IPS-18c (cell line): ENCODE results near the gene HAUS3.

Experiments used
- H3K4me3 ChIP-seq: 2 replicates; pipeline ENCODE4 v1.7.0; 2013; ENCODE audit warnings: low read depth, mild to moderate bottlenecking, low read length, moderate library complexity; ENCODE audit not compliant: insufficient read depth
- H3K9me3 ChIP-seq: one replicate; pipeline ENCODE4 v1.6.1; 2013; ENCODE audit warnings: mild to moderate bottlenecking, low read length, moderate library complexity; ENCODE audit not compliant: control insufficient read depth, insufficient read depth

The HAUS3 gene

GRCh38 chr4:2241410-2242353, at the start of gene HAUS3, which contains the start of gene POLN:
Gene HAUS3, minus strand, starts transcription at chr4:2242121. Its CDS starts 1,175 bp downstream, at chr4:2240946.
Gene POLN, minus strand, starts transcription at chr4:2242121. Its CDS starts 12,890 bp downstream, at chr4:2229231.
- peaks cover 2% of the 10 kb centered on the region for H3K9me3 ChIP-seq

GRCh38 chr4:2290974-2291704, 49.2 kb upstream of the HAUS3 start:
- Histone ChIP-seq H3K9me3 (no peaks in the 10 kb centered on the region), H3K4me3 (no peak overlapping the region)

More at GRCh38 chr4:2241410-2242353, at the start of gene HAUS3, which contains the start of gene POLN:
- H3K4me3 ChIP-seq, result peak within 1 kb of the TSS; percentile 72

- Histone ChIP-seq H3K4me3 (no peak overlapping the region), H3K9me3 (no peaks in the 10 kb centered on the region)
Measured at GRCh38 chr4:2290488-2290887, 48.6 kb upstream of the HAUS3 start.

- Histone ChIP-seq H3K9me3 (no peaks in the 10 kb centered on the region), H3K4me3 (no peak overlapping the region)
Measured at GRCh38 chr4:2289955-2290333, 48.0 kb upstream of the HAUS3 start.

GRCh38 chr4:2289311-2289954, 47.5 kb upstream of the HAUS3 start:
- Histone ChIP-seq H3K9me3 (no peaks in the 10 kb centered on the region), H3K4me3 (no peak overlapping the region)

GRCh38 chr4:2288051-2288541, 46.2 kb upstream of the HAUS3 start:
- Histone ChIP-seq H3K9me3 (no peaks in the 10 kb centered on the region), H3K4me3 (no peak overlapping the region)

- H3K9me3 ChIP-seq, result no peaks in the 10 kb centered on the region
- no peak overlapping the region for H3K4me3 ChIP-seq
Measured at GRCh38 chr4:2287594-2287915, 45.6 kb upstream of the HAUS3 start.

GRCh38 chr4:2286904-2287593, 45.1 kb upstream of the HAUS3 start:
- Histone ChIP-seq H3K9me3 (no peaks in the 10 kb centered on the region), H3K4me3 (no peak overlapping the region)

GRCh38 chr4:2285613-2286381, 43.9 kb upstream of the HAUS3 start:
- no peaks in the 10 kb centered on the region for H3K9me3 ChIP-seq
- H3K4me3 ChIP-seq, result no peak overlapping the region

- no peak overlapping the region for H3K4me3 ChIP-seq
- H3K9me3 ChIP-seq, result no peaks in the 10 kb centered on the region
Measured at GRCh38 chr4:2284934-2285612, 43.2 kb upstream of the HAUS3 start.

- no peaks in the 10 kb centered on the region for H3K9me3 ChIP-seq
- H3K4me3 ChIP-seq, result no peak overlapping the region
Measured at GRCh38 chr4:2284161-2284933, 42.4 kb upstream of the HAUS3 start.

- Histone ChIP-seq H3K4me3 (no peak overlapping the region), H3K9me3 (no peaks in the 10 kb centered on the region)
Measured at GRCh38 chr4:2283199-2283711, 41.3 kb upstream of the HAUS3 start.

GRCh38 chr4:2281575-2282343, 39.8 kb upstream of the HAUS3 start:
- no peak overlapping the region for H3K4me3 ChIP-seq
- H3K9me3 ChIP-seq, result no peaks in the 10 kb centered on the region

GRCh38 chr4:2280531-2281300, 38.8 kb upstream of the HAUS3 start:
- no peak overlapping the region for H3K4me3 ChIP-seq
- no peaks in the 10 kb centered on the region for H3K9me3 ChIP-seq
